ENCODE data around the gene EDC4. TPM values are rescaled to one million over a fixed set of nuclear protein-coding genes. Genes with fewer than 3 reads are reported as not detected.

Gene EDC4
- total RNA-seq, 1 donor from 2014 or later: 102 TPM

- intact Hi-C loops (cut with micrococcal nuclease): loop anchor here (1.0 to 2.0 kb wide), 2 partner anchors 25 to 55 kb away; partner anchors contain the start of gene CENPT
- no peaks in the 10 kb centered on the region for H3K27me3 Mint-ChIP-seq (ENCODE audit: low read depth)
- H3K4me1 Mint-ChIP-seq (ENCODE audit: low read depth): peaks cover 21% of the 10 kb centered on the region
- H3K4me3 Mint-ChIP-seq (ENCODE audit: low read depth): peak overlapping the region; percentile 83
- peak overlapping the region; percentile 75 for H3K27ac Mint-ChIP-seq
- H3K9me3 Mint-ChIP-seq: no peaks in the 10 kb centered on the region
- peaks cover 29% of the 10 kb centered on the region for H3K36me3 Mint-ChIP-seq (ENCODE audit: low read depth)
- no peak for DNase-seq (ENCODE audit: low spot score)
These were observed 671 bp upstream of the EDC4 start for GRCh38 chr16:67872131-67872630.

- no peak for DNase-seq (ENCODE audit: low spot score)
These were observed 851 bp downstream of the EDC4 start for GRCh38 chr16:67873435-67874370.

GRCh38 chr16:67874372-67874771 lies 1.5 kb downstream of the EDC4 start:
- DNase-seq (ENCODE audit: low spot score): no peak
- peak overlapping the region; percentile 89 for H3K27ac Mint-ChIP-seq
- H3K27me3 Mint-ChIP-seq (ENCODE audit: low read depth): no peaks in the 10 kb centered on the region
- H3K36me3 Mint-ChIP-seq (ENCODE audit: low read depth): peaks cover 46% of the 10 kb centered on the region
- peaks cover 21% of the 10 kb centered on the region for H3K4me1 Mint-ChIP-seq (ENCODE audit: low read depth)
- intact Hi-C loops (cut with micrococcal nuclease): loop anchor here (2.0 kb wide), 1 partner anchor 60 kb away; no protein-coding TSS in a partner anchor
- H3K9me3 Mint-ChIP-seq: no peaks in the 10 kb centered on the region
- peak overlapping the region; percentile 83 for H3K4me3 Mint-ChIP-seq (ENCODE audit: low read depth)

More at GRCh38 chr16:67873435-67874370, 851 bp downstream of the EDC4 start:
- H3K27ac Mint-ChIP-seq: peak overlapping the region; percentile 89
- H3K4me3 Mint-ChIP-seq (ENCODE audit: low read depth): peak overlapping the region; percentile 83
- H3K36me3 Mint-ChIP-seq (ENCODE audit: low read depth): peaks cover 40% of the 10 kb centered on the region
- no peaks in the 10 kb centered on the region for H3K27me3 Mint-ChIP-seq (ENCODE audit: low read depth)
- H3K4me1 Mint-ChIP-seq (ENCODE audit: low read depth): peaks cover 21% of the 10 kb centered on the region
- H3K9me3 Mint-ChIP-seq: no peaks in the 10 kb centered on the region
- intact Hi-C loops (cut with micrococcal nuclease): loop anchor here (2.0 kb wide), 2 partner anchors 57 to 61 kb away; no protein-coding TSS in a partner anchor

GRCh38 chr16:67877064-67877463 lies 4.2 kb downstream of the EDC4 start:
- no peak for DNase-seq (ENCODE audit: low spot score)
- peaks cover 61% of the 10 kb centered on the region for H3K36me3 Mint-ChIP-seq (ENCODE audit: low read depth)
- no peak overlapping the region for H3K27ac Mint-ChIP-seq
- H3K4me1 Mint-ChIP-seq (ENCODE audit: low read depth): peaks cover 21% of the 10 kb centered on the region
- H3K4me3 Mint-ChIP-seq (ENCODE audit: low read depth): no peak overlapping the region
- no peaks in the 10 kb centered on the region for H3K27me3 Mint-ChIP-seq (ENCODE audit: low read depth)
- intact Hi-C loops (cut with micrococcal nuclease): no loop called here
- no peaks in the 10 kb centered on the region for H3K9me3 Mint-ChIP-seq

GRCh38 chr16:67878232-67878631 lies 5.4 kb downstream of the EDC4 start:
- no peak for DNase-seq (ENCODE audit: low spot score)
- Mint-ChIP-seq H3K4me1 (ENCODE audit: low read depth) (peaks cover 18% of the 10 kb centered on the region), H3K36me3 (ENCODE audit: low read depth) (peaks cover 67% of the 10 kb centered on the region), H3K27me3 (ENCODE audit: low read depth) (no peaks in the 10 kb centered on the region), H3K9me3 (no peaks in the 10 kb centered on the region), H3K27ac (no peak overlapping the region), H3K4me3 (ENCODE audit: low read depth) (no peak overlapping the region)
- intact Hi-C loops (cut with micrococcal nuclease): no loop called here

GRCh38 chr16:67878846-67879245 lies 6.0 kb downstream of the EDC4 start:
- no peaks in the 10 kb centered on the region for H3K9me3 Mint-ChIP-seq
- H3K4me3 Mint-ChIP-seq (ENCODE audit: low read depth): no peak overlapping the region
- peaks cover 73% of the 10 kb centered on the region for H3K36me3 Mint-ChIP-seq (ENCODE audit: low read depth)
- intact Hi-C loops (cut with micrococcal nuclease): no loop called here
- no peak for DNase-seq (ENCODE audit: low spot score)
- H3K27me3 Mint-ChIP-seq (ENCODE audit: low read depth): no peaks in the 10 kb centered on the region
- H3K27ac Mint-ChIP-seq: no peak overlapping the region
- peaks cover 16% of the 10 kb centered on the region for H3K4me1 Mint-ChIP-seq (ENCODE audit: low read depth)

- no peaks in the 10 kb centered on the region for H3K27me3 Mint-ChIP-seq (ENCODE audit: low read depth)
- no peaks in the 10 kb centered on the region for H3K9me3 Mint-ChIP-seq
- no peak for DNase-seq (ENCODE audit: low spot score)
- peaks cover 10% of the 10 kb centered on the region for H3K4me1 Mint-ChIP-seq (ENCODE audit: low read depth)
- no peak overlapping the region for H3K4me3 Mint-ChIP-seq (ENCODE audit: low read depth)
- H3K36me3 Mint-ChIP-seq (ENCODE audit: low read depth): peaks cover 76% of the 10 kb centered on the region
- H3K27ac Mint-ChIP-seq: no peak overlapping the region
- intact Hi-C loops (cut with micrococcal nuclease): no loop called here
These were observed 6.6 kb downstream of the EDC4 start for GRCh38 chr16:67879462-67879861.

- Mint-ChIP-seq H3K27ac (no peak overlapping the region), H3K27me3 (ENCODE audit: low read depth) (no peaks in the 10 kb centered on the region), H3K4me1 (ENCODE audit: low read depth) (peaks cover 7% of the 10 kb centered on the region), H3K36me3 (ENCODE audit: low read depth) (peaks cover 78% of the 10 kb centered on the region), H3K4me3 (ENCODE audit: low read depth) (no peak overlapping the region), H3K9me3 (no peaks in the 10 kb centered on the region)
- intact Hi-C loops (cut with micrococcal nuclease): no loop called here
- DNase-seq (ENCODE audit: low spot score): no peak
These were observed 7.1 kb downstream of the EDC4 start for GRCh38 chr16:67879936-67880335.

- DNase-seq (ENCODE audit: low spot score): no peak
- peaks cover under 1% of the 10 kb centered on the region for H3K4me1 Mint-ChIP-seq (ENCODE audit: low read depth)
- H3K4me3 Mint-ChIP-seq (ENCODE audit: low read depth): no peak overlapping the region
- peaks cover 78% of the 10 kb centered on the region for H3K36me3 Mint-ChIP-seq (ENCODE audit: low read depth)
- no peaks in the 10 kb centered on the region for H3K27me3 Mint-ChIP-seq (ENCODE audit: low read depth)
- no peaks in the 10 kb centered on the region for H3K9me3 Mint-ChIP-seq
- intact Hi-C loops (cut with micrococcal nuclease): no loop called here
- no peak overlapping the region for H3K27ac Mint-ChIP-seq
These were observed 7.7 kb downstream of the EDC4 start for GRCh38 chr16:67880584-67880983.

GRCh38 chr16:67881621-67882161 lies 8.8 kb downstream of the EDC4 start:
- Mint-ChIP-seq H3K9me3 (no peaks in the 10 kb centered on the region), H3K36me3 (ENCODE audit: low read depth) (peaks cover 70% of the 10 kb centered on the region), H3K4me1 (ENCODE audit: low read depth) (no peaks in the 10 kb centered on the region), H3K4me3 (ENCODE audit: low read depth) (no peak overlapping the region), H3K27me3 (ENCODE audit: low read depth) (no peaks in the 10 kb centered on the region), H3K27ac (no peak overlapping the region)
- intact Hi-C loops (cut with micrococcal nuclease): no loop called here
- DNase-seq (ENCODE audit: low spot score): no peak

GRCh38 chr16:67882374-67883145 lies 9.7 kb downstream of the EDC4 start:
- Mint-ChIP-seq H3K27me3 (ENCODE audit: low read depth) (no peaks in the 10 kb centered on the region), H3K9me3 (no peaks in the 10 kb centered on the region), H3K27ac (no peak overlapping the region), H3K4me3 (ENCODE audit: low read depth) (no peak overlapping the region), H3K4me1 (ENCODE audit: low read depth) (no peaks in the 10 kb centered on the region), H3K36me3 (ENCODE audit: low read depth) (peaks cover 61% of the 10 kb centered on the region)
- intact Hi-C loops (cut with micrococcal nuclease): loop anchor here (1.0 kb wide), 2 partner anchors 46 to 158 kb away; no protein-coding TSS in a partner anchor
- no peak for DNase-seq (ENCODE audit: low spot score)

- Mint-ChIP-seq H3K9me3 (no peaks in the 10 kb centered on the region), H3K27me3 (ENCODE audit: low read depth) (no peaks in the 10 kb centered on the region), H3K27ac (no peak overlapping the region), H3K4me1 (ENCODE audit: low read depth) (no peaks in the 10 kb centered on the region), H3K36me3 (ENCODE audit: low read depth) (peaks cover 54% of the 10 kb centered on the region), H3K4me3 (ENCODE audit: low read depth) (no peak overlapping the region)
- intact Hi-C loops (cut with micrococcal nuclease): loop anchor here (1.0 kb wide), 2 partner anchors 45 to 157 kb away; no protein-coding TSS in a partner anchor
- no peak for DNase-seq (ENCODE audit: low spot score)
These were observed 10.5 kb downstream of the EDC4 start for GRCh38 chr16:67883146-67883871.
